ENCODE data around the gene FAM161B. TPM values are rescaled to one million over a fixed set of nuclear protein-coding genes. Genes with fewer than 3 reads are reported as not detected.
"Not testable (repeated sequence)": the region's sequence is repeated elsewhere in the genome, so short reads cannot be mapped to it uniquely, and the experiment has no call there.

The FAM161B gene
- total RNA-seq, 1 experiment from 2014 or later: 1.8 TPM

DNA sequence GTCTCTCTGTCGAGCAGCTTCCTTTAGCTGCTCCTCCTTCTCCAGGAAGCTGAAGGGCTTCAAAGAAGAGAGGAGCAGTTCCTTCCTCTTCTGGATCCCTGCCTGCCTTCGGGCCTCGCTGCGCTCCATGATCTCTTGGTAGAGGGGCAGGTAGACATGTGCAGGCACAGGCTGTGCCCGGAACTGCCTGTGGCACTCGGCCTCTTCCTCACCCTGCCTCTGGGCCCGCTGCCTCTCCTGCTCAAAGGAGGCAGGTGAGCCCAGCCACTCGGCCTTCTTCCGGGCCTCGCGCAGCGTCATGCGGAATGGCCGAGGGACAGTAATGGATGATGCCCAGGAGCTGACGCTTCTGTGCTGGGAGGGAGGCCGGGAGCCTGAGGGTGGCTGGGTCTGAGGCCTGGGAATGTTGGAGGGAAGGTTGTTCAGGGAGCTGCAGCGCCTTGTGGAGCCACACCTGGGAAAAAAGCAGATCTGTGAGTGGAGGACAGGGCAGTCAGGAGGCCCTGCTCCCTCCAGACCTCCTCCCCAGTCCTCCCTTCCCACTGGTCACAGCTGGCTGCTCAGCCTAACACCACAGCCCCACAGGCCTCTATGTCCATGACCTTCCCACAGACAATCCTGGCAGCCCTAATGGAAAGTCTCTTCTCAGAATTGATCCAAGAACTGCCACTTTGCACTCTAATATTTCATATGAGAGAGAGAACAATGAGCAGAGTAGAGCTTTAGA, 5.3 kb downstream of the FAM161B start:
- no peak for DNase-seq (ENCODE audit: low read depth)

GRCh38 chr14:73943083-73943482, 6.8 kb downstream of the FAM161B start:
- peak; percentile 90 for DNase-seq (ENCODE audit: low read depth)

DNA sequence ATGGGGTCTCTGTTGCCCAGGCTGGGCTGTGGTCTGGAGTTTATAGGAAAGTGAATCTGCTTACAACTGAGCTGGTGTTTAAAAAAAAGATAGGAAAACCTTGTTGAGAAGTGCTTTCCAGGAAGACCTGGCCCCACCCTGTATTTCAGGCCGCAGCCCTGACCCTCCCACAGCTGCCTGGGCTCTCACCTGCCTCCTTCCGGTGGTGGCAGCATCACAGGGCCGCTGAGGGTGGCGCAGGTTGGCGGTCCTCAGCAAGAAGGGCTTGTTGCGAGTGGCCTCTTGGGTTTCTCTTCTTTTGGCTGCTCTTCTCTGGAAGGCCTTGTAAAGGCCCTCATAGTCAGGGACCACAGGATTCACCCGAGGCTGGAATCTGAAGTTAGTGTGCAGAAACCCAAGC, 7.7 kb downstream of the FAM161B start:
- DNase-seq (ENCODE audit: low read depth): no peak

DNA sequence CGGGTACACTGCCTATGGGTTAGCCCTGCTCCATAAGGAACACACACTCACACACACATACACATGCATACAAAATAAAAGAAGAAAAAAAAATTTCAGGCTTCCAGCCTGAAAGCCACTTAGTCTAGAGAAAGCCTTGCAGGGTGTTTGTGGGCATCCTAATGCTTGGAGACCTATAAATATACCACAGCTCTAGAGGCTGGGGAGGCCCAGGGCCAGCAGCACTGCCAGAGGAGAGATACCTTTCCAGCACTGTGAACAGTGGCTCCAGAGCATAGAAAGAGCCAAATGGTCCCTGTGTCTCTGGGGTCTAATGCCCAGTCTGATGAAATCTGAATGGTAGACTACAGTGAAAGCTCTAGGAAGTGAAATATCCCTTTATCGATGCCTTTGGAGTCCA, 12.9 kb downstream of the FAM161B start:
- DNase-seq (ENCODE audit: low read depth): no peak

- DNase-seq (ENCODE audit: low read depth): no peak
These were observed 13.3 kb downstream of the FAM161B start for GRCh38 chr14:73936548-73936947.

DNA sequence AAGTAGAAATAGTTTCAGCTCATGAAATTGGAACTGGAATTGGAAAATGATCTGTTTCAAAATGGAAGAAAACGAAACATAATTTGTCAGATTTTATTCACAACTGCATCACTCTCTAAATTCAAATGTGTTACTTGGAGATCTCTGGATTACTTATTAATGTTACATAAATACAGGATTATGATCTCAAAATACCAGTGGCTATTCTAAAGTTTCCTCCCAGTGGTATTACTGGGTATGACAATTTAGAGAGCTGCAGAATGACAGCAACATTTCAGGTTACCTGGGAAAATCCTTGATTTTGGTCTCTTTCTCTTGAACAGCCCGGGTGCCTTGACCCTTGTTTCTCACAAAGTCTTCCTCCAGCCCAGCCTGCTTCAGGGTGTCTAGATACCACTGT, 14.2 kb downstream of the FAM161B start:
- DNase-seq (ENCODE audit: low read depth): peak; percentile 6

DNA sequence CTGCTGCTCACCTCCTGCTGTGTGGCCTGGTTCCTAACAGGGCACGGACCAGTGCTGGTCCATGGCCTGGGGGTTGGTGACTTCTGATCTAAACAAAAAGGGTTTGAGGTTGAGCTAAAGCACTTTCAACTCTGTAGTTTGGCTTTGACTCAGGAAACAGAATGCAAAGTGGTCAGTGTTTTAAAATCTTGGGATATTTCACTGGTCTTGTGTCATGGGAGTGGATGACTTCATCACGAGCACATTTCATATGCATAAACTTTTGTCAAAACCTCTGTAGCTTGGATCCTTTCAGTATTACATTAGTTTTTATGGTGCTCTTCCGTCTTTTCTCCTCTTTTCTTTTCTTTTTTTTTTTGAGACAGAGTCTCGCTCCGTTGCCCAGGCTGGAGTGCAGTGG, 25.6 kb downstream of the FAM161B start:
- DNase-seq (ENCODE audit: low read depth): no peak

DNA sequence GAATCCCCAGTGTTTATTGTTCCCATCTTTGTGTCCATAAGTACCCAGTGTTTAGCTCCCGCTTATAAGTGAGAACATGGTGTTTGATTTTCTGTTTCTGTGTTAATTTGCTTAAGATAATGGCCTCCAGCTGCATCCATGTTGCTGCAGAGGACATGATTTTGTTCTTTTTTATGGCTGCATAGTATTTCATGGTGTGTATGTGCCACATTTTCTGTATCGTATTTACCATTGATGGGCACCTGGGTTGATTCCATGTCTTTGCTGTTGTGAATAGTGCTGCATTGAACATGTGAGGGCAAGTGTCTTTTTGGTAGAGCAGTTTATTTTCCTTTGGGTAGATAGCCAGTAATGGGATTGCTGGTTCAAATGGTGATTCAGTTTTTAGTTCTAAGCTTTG, 30.4 kb downstream of the FAM161B start:
- DNase-seq (ENCODE audit: low read depth): not testable (repeated sequence)

DNA sequence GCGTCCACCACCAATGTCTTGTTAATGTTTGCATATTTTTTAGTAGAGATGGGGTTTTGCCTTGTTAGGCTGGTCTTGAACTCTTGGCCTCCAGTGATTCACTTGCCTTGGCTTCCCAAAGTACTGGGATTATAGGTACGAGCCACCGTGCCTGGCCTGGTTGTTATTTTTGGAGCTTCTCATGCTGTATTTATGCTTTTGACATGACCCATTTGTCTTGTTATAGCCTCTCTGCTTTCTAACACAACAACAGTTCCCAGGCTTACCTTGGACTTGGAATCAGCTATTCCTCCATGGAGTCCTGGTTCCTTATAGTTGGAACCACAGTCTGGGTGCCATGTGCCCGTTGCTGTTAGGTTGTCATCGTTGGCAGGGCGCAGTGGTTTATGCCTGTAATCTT, 33.6 kb downstream of the FAM161B start:
- no peak for DNase-seq (ENCODE audit: low read depth)

DNA sequence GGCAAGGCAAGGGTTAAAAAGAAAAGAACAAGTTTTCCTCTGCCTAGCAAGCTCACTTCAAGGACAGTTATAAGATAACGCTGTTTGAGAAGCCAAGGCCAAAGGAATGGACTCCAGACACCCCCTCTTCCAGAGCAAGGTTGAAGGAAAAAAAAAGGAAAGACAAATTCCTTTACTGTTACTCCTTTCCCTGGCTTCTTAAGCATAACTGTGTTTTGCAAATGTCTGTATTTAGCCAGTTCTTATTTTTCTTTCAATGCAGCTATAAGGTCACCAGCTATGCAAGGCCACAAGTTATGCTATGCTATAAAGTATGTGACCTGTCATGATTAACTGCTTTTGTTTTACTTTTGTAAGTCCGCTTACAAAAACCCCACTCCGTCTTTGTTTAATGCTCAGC, 36.6 kb downstream of the FAM161B start:
- no peak for DNase-seq (ENCODE audit: low read depth)

DNA sequence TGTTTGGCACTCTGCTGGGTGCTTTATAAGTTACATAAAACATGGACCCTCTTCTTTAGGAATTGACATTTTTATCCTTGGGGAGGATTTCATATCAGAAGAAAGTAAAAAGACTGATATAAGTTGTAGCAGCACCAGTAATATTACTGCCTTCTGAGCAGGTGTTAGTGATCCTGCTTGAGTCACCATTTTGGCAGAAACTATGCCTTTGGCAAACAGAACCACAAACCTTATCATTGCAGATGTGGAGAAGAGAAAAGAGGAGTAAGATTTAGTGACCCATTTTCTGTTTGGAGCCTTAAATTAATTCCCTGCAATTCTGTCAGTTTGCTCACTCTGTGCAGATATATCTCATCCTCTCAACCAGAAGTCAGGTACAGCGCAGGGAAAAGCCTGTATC, 40.2 kb downstream of the FAM161B start:
- no peak for DNase-seq (ENCODE audit: low read depth)

- no peak for DNase-seq (ENCODE audit: low read depth)
These were observed 46.9 kb downstream of the FAM161B start for GRCh38 chr14:73903028-73903427.

- peak; percentile 17 for DNase-seq (ENCODE audit: low read depth)
These were observed 53.4 kb downstream of the FAM161B start for GRCh38 chr14:73896521-73896920.

DNA sequence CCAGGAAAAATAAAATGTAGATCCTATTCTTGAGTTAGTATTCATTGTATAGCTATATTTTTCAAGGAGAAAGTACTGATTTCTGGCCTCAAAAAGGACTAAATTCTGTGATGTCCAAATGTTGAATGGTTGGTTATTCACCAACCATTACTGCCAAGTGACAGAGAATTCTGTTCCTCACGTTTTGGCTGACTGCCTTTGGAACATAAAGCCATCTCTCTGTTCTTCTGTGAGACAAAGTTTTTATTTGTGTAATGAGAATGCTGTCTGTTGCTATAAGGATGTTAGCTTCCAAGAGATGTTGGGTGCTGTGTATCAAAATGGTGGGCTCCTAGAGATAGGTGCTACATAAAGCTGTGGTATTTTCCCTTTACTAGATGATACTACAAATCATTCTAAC, 54.0 kb downstream of the FAM161B start:
- DNase-seq (ENCODE audit: low read depth): no peak

GRCh38 chr14:73894180-73894687, 55.7 kb downstream of the FAM161B start:
- not testable (repeated sequence) for DNase-seq (ENCODE audit: low read depth)

GRCh38 chr14:73889376-73889775, 60.5 kb downstream of the FAM161B start:
- DNase-seq (ENCODE audit: low read depth): no peak

DNA sequence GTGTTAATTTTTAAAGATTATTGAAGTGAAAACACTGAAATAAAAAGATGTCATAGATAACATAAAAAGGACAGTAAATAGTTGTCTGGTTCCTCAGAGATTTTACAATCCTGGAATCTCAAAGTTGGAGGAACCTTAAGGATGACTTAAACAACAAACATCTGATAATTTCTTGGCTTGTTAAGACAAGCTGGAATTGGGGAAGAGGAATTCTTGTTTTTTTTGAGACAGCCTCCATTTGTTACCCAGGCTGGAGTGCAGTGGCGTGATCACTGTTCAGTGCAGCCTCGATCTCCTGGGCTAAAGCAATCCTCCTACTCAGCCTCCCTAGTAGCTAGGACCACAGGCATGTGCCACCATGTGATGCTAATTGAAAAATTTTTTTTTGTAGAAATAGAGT, 60.9 kb downstream of the FAM161B start:
- DNase-seq (ENCODE audit: low read depth): no peak

GRCh38 chr14:73888460-73888725, 61.5 kb downstream of the FAM161B start:
- no peak for DNase-seq (ENCODE audit: low read depth)

DNA sequence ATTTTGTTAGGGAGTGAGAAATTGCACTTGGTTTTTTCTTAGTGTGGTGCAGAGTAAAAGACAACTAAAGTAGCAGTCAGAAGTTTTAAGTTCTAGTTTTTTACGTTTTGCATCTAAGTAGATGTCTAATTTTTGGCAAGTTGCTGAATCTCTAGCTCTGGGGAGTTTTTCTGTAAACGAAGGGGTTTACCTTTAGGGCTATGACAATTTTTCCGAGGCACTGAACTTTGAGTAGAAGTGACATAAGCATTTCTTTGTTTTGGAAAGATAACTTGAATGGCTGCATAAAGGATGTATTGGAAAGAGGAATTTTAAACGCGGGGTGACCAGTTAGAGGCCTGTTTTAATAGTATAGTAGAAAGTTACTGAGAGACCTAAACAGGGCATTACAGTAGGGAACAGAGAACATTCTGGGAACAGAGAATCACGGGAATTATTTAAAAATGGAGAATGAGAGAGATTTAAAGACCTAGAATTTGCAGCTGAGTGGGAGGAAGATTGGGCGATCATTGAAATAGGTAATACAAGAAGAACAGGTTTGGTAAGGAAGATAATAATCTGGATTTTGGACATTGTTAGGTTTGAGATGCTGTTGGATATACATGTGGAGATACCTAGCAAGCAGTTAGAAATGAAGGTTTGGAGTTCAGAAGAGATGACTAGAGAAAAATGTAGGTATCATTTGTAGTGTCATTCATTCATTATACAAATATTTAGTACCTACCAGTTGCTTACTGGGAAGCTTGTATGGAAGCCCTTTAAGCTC, 62.0 kb downstream of the FAM161B start:
- no peak for DNase-seq (ENCODE audit: low read depth)

DNA sequence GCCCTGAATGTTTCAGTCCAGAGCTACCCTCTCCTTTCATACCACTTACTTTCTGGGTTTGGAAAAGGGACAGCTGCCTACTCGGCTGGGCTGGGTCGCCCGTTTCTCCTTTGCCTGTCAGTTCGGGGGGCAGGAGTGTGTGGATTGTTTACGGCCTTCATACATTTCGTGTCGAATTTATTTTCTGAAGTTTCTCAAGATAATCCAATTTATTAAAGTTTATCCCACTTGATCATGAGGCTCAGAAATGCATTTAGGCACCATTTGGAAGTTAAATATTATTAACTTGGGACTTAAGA, 62.6 kb downstream of the FAM161B start:
- no peak for DNase-seq (ENCODE audit: low read depth)

DNA sequence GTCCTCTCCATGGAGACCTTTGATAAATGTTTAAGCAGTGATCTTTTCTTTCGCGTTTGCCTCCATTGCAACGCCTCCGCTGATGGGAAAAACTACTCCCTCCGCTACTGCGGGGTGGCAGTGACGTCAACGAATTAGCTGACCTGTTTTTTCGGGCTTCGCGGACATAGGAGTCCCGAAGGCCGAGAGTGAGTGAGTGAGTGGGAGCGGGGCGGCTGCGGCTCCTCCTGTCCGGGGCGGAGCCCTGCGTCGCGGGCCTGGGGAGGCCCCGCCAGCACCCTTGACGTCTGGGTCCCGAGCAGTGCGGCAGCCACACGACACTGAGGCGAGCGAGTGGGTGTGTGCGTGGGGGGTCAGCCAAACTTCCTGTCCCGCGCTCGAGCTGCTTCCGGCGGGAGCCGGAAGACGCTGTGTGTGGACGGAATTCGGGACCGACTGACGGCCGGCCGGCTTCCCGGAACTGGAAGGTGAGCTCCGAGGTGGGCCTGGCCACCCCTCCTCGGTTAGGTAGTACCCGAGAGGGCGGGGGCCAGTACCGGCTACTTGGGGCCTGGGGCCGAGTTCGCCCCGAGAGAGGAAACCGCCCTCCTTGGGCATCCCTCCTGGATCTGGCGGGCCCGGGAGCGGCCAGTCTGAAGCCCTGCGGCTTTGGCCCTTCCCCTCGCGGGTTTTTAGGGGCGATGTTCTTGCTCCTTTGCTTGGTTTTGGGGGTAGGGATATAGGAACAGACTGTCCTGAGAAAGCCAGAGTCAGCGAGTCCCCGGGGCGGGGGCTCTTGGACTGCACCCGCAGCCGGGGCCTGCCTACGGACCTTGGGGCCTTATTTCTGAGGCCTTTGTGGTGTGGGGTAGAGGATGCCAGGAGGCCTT, 63.2 kb downstream of the FAM161B start, which contains the start of gene ZNF410:
Gene ZNF410, plus strand, starts transcription at position 411 of the 869 bp plus-strand sequence. CDS start 5,317 bp downstream, outside the sequence.
- peak; percentile 99 for DNase-seq (ENCODE audit: low read depth)

Measured in HT1080 (cell line).